ENCODE measurements around the gene TCF20.

GRCh38 chr22:42303396-42304323 is 33.2 kb upstream of the TCF20 start:
- no peak for TF ChIP-seq CTCF (IDR thresholded peaks at IDR 0.05)
- TF ChIP-seq POLR2A (IDR thresholded peaks at IDR 0.05) = no peak
